Liver (tissue), 9 donors: ENCODE results near the gene KRTAP20-3. TPM values are rescaled to one million over a fixed set of nuclear protein-coding genes. Genes with fewer than 3 reads are reported as not detected.

ENCODE experiments used
- DNase-seq: peaks from one replicate; pipeline ENCODE4 v3.0.0-alpha.2; 2017; ENCODE audit warnings: low spot score
- H3K27ac ChIP-seq, 2 donors: one replicate each; pipeline ENCODE4 v1.7.0; 2013; ENCODE audit warnings: inconsistent platforms in 2 of 2, low read length in 2 of 2, control low read depth in 1 of 2, low read depth in 1 of 2, mild to moderate bottlenecking in 1 of 2
- H3K27me3 ChIP-seq, 4 donors: one replicate each; pipeline versions ENCODE4 v1.6.1 to v1.7.0; 2013; ENCODE audit warnings: low read length in 3 of 4, inconsistent platforms in 1 of 4, mild to moderate bottlenecking in 1 of 4, moderate library complexity in 1 of 4; ENCODE audit not compliant: control insufficient read depth in 4 of 4, insufficient read depth in 4 of 4
- H3K36me3 ChIP-seq, 4 donors: one replicate each; pipeline versions ENCODE4 v1.6.1 to v1.7.0; 2013; ENCODE audit warnings: low read length in 3 of 4, mild to moderate bottlenecking in 3 of 4, low read depth in 1 of 4, moderate library complexity in 1 of 4; ENCODE audit not compliant: control insufficient read depth in 4 of 4, insufficient read depth in 3 of 4
- H3K4me1 ChIP-seq, 4 donors: one replicate each; pipeline versions ENCODE4 v1.6.1 to v1.7.0; 2013; ENCODE audit warnings: low read length in 3 of 4, mild to moderate bottlenecking in 3 of 4, moderate library complexity in 1 of 4; ENCODE audit not compliant: control insufficient read depth in 4 of 4, insufficient read depth in 4 of 4
- H3K4me3 ChIP-seq, 3 donors: one replicate each; pipeline versions ENCODE4 v1.6.1 to v1.7.0; 2013; ENCODE audit warnings: low read length in 3 of 3, control low read depth in 1 of 3, low read depth in 1 of 3, mild to moderate bottlenecking in 1 of 3
- H3K9ac ChIP-seq, 2 donors: one replicate each; pipeline ENCODE4 v1.7.0; 2013; ENCODE audit warnings: low read length in 2 of 2, mild to moderate bottlenecking in 2 of 2, moderate library complexity in 2 of 2, control low read depth in 1 of 2, low read depth in 1 of 2
- H3K9me3 ChIP-seq, 4 donors: one replicate each; pipeline versions ENCODE4 v1.6.1 to v1.7.0; 2013; ENCODE audit warnings: low read length in 3 of 4; ENCODE audit not compliant: control insufficient read depth in 4 of 4
- CTCF ChIP-seq: fragments of 150-350 bp; IDR thresholded peaks from 2 replicates; pipeline ENCODE4 v1.5.1; 2017; ENCODE audit warnings: improper control_type of control experiment, low read depth, low read length; ENCODE audit not compliant: missing input control
- EGR1 ChIP-seq, 2 donors: IDR thresholded peaks; 2 replicates each; pipeline ENCODE4 v1.6.1; 2016 to 2018; ENCODE audit warnings: antibody characterized with exemption in 2 of 2, low read depth in 2 of 2
- FOXA2 ChIP-seq: IDR thresholded peaks from 2 replicates; pipeline ENCODE4 v1.6.1; 2016; ENCODE audit warnings: antibody characterized with exemption
- GABPA ChIP-seq, 2 donors: IDR thresholded peaks in 1 of 2; conservative IDR thresholded peaks in 1 of 2; 2 replicates each; pipeline ENCODE4 v1.6.1; 2016; ENCODE audit warnings: antibody characterized with exemption in 2 of 2, mild to moderate bottlenecking in 1 of 2, moderate library complexity in 1 of 2
- HNF4A ChIP-seq, 2 donors: conservative IDR thresholded peaks; 2 replicates each; pipeline ENCODE4 v1.6.1; 2016; ENCODE audit warnings: antibody characterized with exemption in 2 of 2, mild to moderate bottlenecking in 2 of 2
- HNF4G ChIP-seq: IDR thresholded peaks from 2 replicates; pipeline ENCODE4 v1.6.1; 2016; ENCODE audit warnings: antibody characterized with exemption
- JUND ChIP-seq, 2 donors: IDR thresholded peaks; 2 replicates each; pipeline ENCODE4 v1.6.1; 2016; ENCODE audit warnings: antibody characterized with exemption in 2 of 2
- NR2F2 ChIP-seq: IDR thresholded peaks from 2 replicates; pipeline ENCODE4 v1.6.1; 2016; ENCODE audit warnings: antibody characterized with exemption
- RAD21 ChIP-seq, 2 donors: IDR thresholded peaks; 2 replicates each; pipeline ENCODE4 v1.6.1; 2016; ENCODE audit warnings: antibody characterized with exemption in 2 of 2, mild to moderate bottlenecking in 2 of 2
- RXRA ChIP-seq, 2 donors: IDR thresholded peaks; 2 replicates each; pipeline ENCODE4 v1.6.1; 2017 to 2018; ENCODE audit warnings: antibody characterized with exemption in 2 of 2, mild to moderate bottlenecking in 1 of 2
- SP1 ChIP-seq: IDR thresholded peaks from 2 replicates; pipeline ENCODE4 v1.6.1; 2018; ENCODE audit warnings: antibody characterized with exemption, mild to moderate bottlenecking
- YY1 ChIP-seq: IDR thresholded peaks from 2 replicates; pipeline ENCODE4 v1.6.1; 2016; ENCODE audit warnings: antibody characterized with exemption, mild to moderate bottlenecking
- WGBS: extraction: QIAGEN DNeasy Blood & Tissue Kit; methylation state at CpG from one replicate; pipeline ENCODE4 v1.1.7; 2013; 5-methylcytosine and 5-hydroxymethylcytosine counted together
- polyA plus RNA-seq, 2 donors: library from polyadenylated mRNA; stranded (reverse) in 1 of 2; unstranded in 1 of 2; fragments of 200-250 nt in 1 of 2; fragments of >200 nt in 1 of 2; fragmentation: Nextera tagmentation in 1 of 2; extraction: Ambion mirVana in 1 of 2; gene quantifications; one replicate each; pipeline versions ENCODE4 v1.2.1 to v1.2.3, GENCODE V29; 2013 to 2015
- total RNA-seq, 2 donors: library from RNA; depleted of rRNA; stranded (reverse); fragments of >200 nt; gene quantifications; one replicate each; pipeline ENCODE4 v1.2.3, GENCODE V29; 2014
- TF ChIP-seq, protein P1 (sequence below): IDR thresholded peaks from 2 replicates; pipeline ENCODE4 v1.6.1; 2016; ENCODE audit warnings: antibody characterized with exemption, mild to moderate bottlenecking
- TF ChIP-seq, protein P2 (sequence below): IDR thresholded peaks from 2 replicates; pipeline ENCODE4 v1.6.1; 2016; ENCODE audit warnings: antibody characterized with exemption
- TF ChIP-seq, protein P3 (sequence below): IDR thresholded peaks from 2 replicates; pipeline ENCODE4 v1.6.1; 2016; ENCODE audit warnings: antibody characterized with exemption
- TF ChIP-seq, protein P4 (sequence below): IDR thresholded peaks from 2 replicates; pipeline ENCODE4 v1.6.1; 2016; ENCODE audit warnings: antibody characterized with exemption
- donor health status: healthy.
- donor health status: healthy.
- donor health status: healthy.
- donor health status: healthy.
- donor health status: healthy.

The KRTAP20-3 gene
- total and polyA plus RNA-seq, 4 donors = not detected

DNA sequence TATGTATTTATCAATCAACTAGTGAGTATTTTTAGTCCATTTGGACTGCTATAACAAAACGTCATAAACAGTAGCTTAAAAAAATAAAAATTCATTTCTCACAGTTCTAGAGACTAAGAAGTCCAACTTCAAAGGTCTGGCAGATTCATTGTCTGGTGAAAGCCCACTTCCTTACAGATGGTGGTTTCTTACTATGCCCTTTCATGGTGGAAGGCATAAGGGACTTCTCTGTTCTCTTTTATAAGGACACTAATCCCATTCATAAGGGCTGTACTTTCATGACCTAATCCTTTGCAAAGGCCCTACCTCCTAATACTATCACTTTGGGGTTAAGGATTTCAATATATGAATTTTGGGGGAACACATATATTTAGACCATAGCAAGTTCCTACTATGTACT lies 37.9 kb downstream of the KRTAP20-3 start:
- TF ChIP-seq EGR1 (IDR thresholded peaks at IDR 0.05; ENCODE audit: low read depth in 2 of 2) (no peak), HNF4G (no peak), GABPA (IDR thresholded peaks at IDR 0.05 in 1 of 2, conservative IDR thresholded peaks at IDR 0.05 in 1 of 2) (no peak), RAD21 (IDR thresholded peaks at IDR 0.05) (no peak), RXRA (IDR thresholded peaks at IDR 0.05) (no peak), YY1 (no peak), CTCF (no peak)
- TF ChIP-seq, protein P1, sequence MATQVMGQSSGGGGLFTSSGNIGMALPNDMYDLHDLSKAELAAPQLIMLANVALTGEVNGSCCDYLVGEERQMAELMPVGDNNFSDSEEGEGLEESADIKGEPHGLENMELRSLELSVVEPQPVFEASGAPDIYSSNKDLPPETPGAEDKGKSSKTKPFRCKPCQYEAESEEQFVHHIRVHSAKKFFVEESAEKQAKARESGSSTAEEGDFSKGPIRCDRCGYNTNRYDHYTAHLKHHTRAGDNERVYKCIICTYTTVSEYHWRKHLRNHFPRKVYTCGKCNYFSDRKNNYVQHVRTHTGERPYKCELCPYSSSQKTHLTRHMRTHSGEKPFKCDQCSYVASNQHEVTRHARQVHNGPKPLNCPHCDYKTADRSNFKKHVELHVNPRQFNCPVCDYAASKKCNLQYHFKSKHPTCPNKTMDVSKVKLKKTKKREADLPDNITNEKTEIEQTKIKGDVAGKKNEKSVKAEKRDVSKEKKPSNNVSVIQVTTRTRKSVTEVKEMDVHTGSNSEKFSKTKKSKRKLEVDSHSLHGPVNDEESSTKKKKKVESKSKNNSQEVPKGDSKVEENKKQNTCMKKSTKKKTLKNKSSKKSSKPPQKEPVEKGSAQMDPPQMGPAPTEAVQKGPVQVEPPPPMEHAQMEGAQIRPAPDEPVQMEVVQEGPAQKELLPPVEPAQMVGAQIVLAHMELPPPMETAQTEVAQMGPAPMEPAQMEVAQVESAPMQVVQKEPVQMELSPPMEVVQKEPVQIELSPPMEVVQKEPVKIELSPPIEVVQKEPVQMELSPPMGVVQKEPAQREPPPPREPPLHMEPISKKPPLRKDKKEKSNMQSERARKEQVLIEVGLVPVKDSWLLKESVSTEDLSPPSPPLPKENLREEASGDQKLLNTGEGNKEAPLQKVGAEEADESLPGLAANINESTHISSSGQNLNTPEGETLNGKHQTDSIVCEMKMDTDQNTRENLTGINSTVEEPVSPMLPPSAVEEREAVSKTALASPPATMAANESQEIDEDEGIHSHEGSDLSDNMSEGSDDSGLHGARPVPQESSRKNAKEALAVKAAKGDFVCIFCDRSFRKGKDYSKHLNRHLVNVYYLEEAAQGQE = no peak
- no peak for DNase-seq
- H3K4me1 ChIP-seq = no peaks in the 10 kb centered on the region
- no peak overlapping the region for H3K4me3 ChIP-seq
- H3K9ac ChIP-seq = no peak overlapping the region
- H3K36me3 ChIP-seq = no peaks in the 10 kb centered on the region
- H3K27ac ChIP-seq = no peak overlapping the region
- no peaks in the 10 kb centered on the region for H3K9me3 ChIP-seq
- H3K27me3 ChIP-seq = no peaks in the 10 kb centered on the region
- 47% methylated on average over 1 of the region's 1 CpG for WGBS

DNA sequence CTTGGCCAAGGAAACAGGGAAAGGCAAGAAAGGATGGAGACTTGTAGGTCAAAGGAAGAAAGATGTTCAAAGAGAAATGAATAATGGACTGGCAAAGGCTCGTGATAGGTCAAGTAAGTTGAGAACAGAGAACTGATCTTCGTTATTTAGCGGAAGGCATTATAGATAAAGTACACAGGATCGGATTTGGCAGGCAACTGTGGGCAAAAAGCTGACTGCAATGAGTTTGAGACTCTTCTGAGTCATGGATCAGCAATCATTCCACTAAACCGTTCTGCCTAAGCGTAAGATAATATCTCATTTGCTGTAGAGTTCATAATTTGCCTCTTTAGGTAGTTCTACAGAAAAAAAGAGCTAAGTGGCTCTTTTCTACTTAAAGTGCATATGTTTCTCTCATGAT lies 41.8 kb downstream of the KRTAP20-3 start:
- Histone ChIP-seq H3K36me3 (no peaks in the 10 kb centered on the region), H3K27ac (no peak overlapping the region), H3K4me3 (no peak overlapping the region), H3K9me3 (no peaks in the 10 kb centered on the region), H3K9ac (no peak overlapping the region), H3K27me3 (no peaks in the 10 kb centered on the region), H3K4me1 (no peaks in the 10 kb centered on the region)
- WGBS = 72% methylated on average over 6 of the region's 6 CpGs
- TF ChIP-seq FOXA2 = no peak
- no peak for TF ChIP-seq JUND (IDR thresholded peaks at IDR 0.05)
- TF ChIP-seq, protein P2, sequence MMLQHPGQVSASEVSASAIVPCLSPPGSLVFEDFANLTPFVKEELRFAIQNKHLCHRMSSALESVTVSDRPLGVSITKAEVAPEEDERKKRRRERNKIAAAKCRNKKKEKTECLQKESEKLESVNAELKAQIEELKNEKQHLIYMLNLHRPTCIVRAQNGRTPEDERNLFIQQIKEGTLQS = no peak
- TF ChIP-seq HNF4A (conservative IDR thresholded peaks at IDR 0.05) = no peak
- no peak for TF ChIP-seq CTCF
- no peak for TF ChIP-seq GABPA (IDR thresholded peaks at IDR 0.05 in 1 of 2, conservative IDR thresholded peaks at IDR 0.05 in 1 of 2)
- no peak for TF ChIP-seq SP1
- TF ChIP-seq RAD21 (IDR thresholded peaks at IDR 0.05) = no peak
- TF ChIP-seq RXRA (IDR thresholded peaks at IDR 0.05) = no peak
- TF ChIP-seq, protein P3, sequence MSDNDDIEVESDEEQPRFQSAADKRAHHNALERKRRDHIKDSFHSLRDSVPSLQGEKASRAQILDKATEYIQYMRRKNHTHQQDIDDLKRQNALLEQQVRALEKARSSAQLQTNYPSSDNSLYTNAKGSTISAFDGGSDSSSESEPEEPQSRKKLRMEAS = no peak
- TF ChIP-seq, protein P4, sequence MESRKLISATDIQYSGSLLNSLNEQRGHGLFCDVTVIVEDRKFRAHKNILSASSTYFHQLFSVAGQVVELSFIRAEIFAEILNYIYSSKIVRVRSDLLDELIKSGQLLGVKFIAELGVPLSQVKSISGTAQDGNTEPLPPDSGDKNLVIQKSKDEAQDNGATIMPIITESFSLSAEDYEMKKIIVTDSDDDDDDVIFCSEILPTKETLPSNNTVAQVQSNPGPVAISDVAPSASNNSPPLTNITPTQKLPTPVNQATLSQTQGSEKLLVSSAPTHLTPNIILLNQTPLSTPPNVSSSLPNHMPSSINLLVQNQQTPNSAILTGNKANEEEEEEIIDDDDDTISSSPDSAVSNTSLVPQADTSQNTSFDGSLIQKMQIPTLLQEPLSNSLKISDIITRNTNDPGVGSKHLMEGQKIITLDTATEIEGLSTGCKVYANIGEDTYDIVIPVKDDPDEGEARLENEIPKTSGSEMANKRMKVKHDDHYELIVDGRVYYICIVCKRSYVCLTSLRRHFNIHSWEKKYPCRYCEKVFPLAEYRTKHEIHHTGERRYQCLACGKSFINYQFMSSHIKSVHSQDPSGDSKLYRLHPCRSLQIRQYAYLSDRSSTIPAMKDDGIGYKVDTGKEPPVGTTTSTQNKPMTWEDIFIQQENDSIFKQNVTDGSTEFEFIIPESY = no peak
- no peak for TF ChIP-seq HNF4G
- TF ChIP-seq NR2F2 = no peak
- no peak for DNase-seq
